ENCODE results near the gene MYO1E. TPM values are rescaled to one million over a fixed set of nuclear protein-coding genes. Genes with fewer than 3 reads are reported as not detected.
A peak's percentile ranks its signal among the peaks of the same experiment; 100 is the strongest.

The MYO1E gene
- total and polyA plus RNA-seq, 2 of the 4 experiments (the other 2 are of a cell fraction): 13.4 to 37.3 TPM

- peaks cover 9% of the 10 kb centered on the region for H3K36me3 ChIP-seq (ENCODE audit: control insufficient read depth, insufficient read depth, low read length)
- ATAC-seq (ENCODE audit: low read depth): peak; percentile 87
- H3K27me3 ChIP-seq (ENCODE audit: control insufficient read depth, insufficient read depth, low read length): no peaks in the 10 kb centered on the region
- H4K20me1 ChIP-seq (ENCODE audit: insufficient read depth, low read length): no peaks in the 10 kb centered on the region
- peak overlapping the region; percentile 14 for H2BK5ac ChIP-seq (ENCODE audit: low read depth, low read length, poor library complexity, severe bottlenecking)
- 29% methylated on average over 1 of the region's 5 CpGs; no CpG with 5 or more reads in 1 of the 2 experiments for WGBS, 2 experiments (ENCODE audit: extremely low coverage in 2 of 2, insufficient read length in 1 of 2)
- TF ChIP-seq MAFK (IDR thresholded peaks at IDR 0.05; ENCODE audit: low read depth, low read length): peak; percentile 53; the same call in 1 of the 2 replicates
- TF ChIP-seq RCOR1 (IDR thresholded peaks at IDR 0.05; ENCODE audit: insufficient replicate concordance, low read length): no peak
- TF ChIP-seq FOS (IDR thresholded peaks at IDR 0.05; ENCODE audit: low read depth, low read length): no peak
- TF ChIP-seq RFX5 (IDR thresholded peaks at IDR 0.05; ENCODE audit: low read depth, low read length): no peak
- TF ChIP-seq NFE2L2 (IDR thresholded peaks at IDR 0.05; ENCODE audit: low read depth, low read length): no peak
- TF ChIP-seq BHLHE40 (IDR thresholded peaks at IDR 0.05; ENCODE audit: low read depth, low read length): peak; percentile 42; the same call in 1 of the 2 replicates
- 0 out of 2 replicates have a peak, but pooled peaks have one; percentile 52 for TF ChIP-seq MXI1 (IDR thresholded peaks at IDR 0.05; ENCODE audit: borderline replicate concordance, low read depth, low read length)
- H3K18ac ChIP-seq (ENCODE audit: low read depth, low read length): no peak overlapping the region
- no peak overlapping the region for H3K27ac ChIP-seq (ENCODE audit: insufficient read depth, low read length)
- dilution Hi-C loops (cut with HindIII; ENCODE audit: low sequenced_read_pairs, unreplicated experiment): no loop called here
- no peak overlapping the region for H3K14ac ChIP-seq (replicated peaks; ENCODE audit: low read depth, low read length)
- intact Hi-C loops (cut with micrococcal nuclease): no loop called here
- peak overlapping the region; percentile 51; the same call in 1 of the 2 replicates for H3K4ac ChIP-seq (ENCODE audit: low read depth, low read length)
- no peak overlapping the region for H2BK20ac ChIP-seq (ENCODE audit: low read depth, low read length)
- BruUV-seq (replicated peaks): no TSS peak
- no peak overlapping the region for H2AK5ac ChIP-seq (ENCODE audit: low read depth, low read length)
- H2AK9ac ChIP-seq (replicated peaks; ENCODE audit: low read depth, low read length, poor library complexity): no peak overlapping the region
- H3K9me1 ChIP-seq (ENCODE audit: insufficient read depth, low read length): peaks cover 3% of the 10 kb centered on the region; the same call in 1 of the 2 replicates
- CTCF ChIA-PET: no interaction called here
- no peaks in the 10 kb centered on the region for H3K4me1 ChIP-seq (ENCODE audit: control insufficient read depth, insufficient read depth, low read length)
- peak overlapping the region; percentile 38 for H2AFZ ChIP-seq (replicated peaks; ENCODE audit: low read length, poor library complexity)
- POLR2A ChIA-PET (ENCODE audit: unreplicated experiment): no interaction called here
- H3K56ac ChIP-seq (ENCODE audit: extremely low read depth, insufficient read depth, low read length): no peak overlapping the region
- no peak overlapping the region for H2BK15ac ChIP-seq (ENCODE audit: low read depth, low read length)
- H4K91ac ChIP-seq (ENCODE audit: insufficient read depth, low read depth, low read length): no peak overlapping the region; the same call in 1 of the 2 replicates
- H3K4me2 ChIP-seq (ENCODE audit: low read depth, low read length): no peak overlapping the region
- in situ Hi-C loops (cut with MboI; ENCODE audit: low sequenced_read_pairs): no loop called here
- H4K5ac ChIP-seq (ENCODE audit: low read depth, low read length): no peak overlapping the region
- H3K4me3 ChIP-seq (ENCODE audit: insufficient read depth, low read depth, low read length): no peak overlapping the region
- H3K9ac ChIP-seq (ENCODE audit: low read depth, low read length): no peak overlapping the region
- peaks cover 5% of the 10 kb centered on the region for H3K9me3 ChIP-seq (ENCODE audit: control insufficient read depth, insufficient read depth, low read length)
- H2BK120ac ChIP-seq (ENCODE audit: low read depth, low read length): peak overlapping the region; percentile 33; the same call in 1 of the 2 replicates
- peak overlapping the region in 1 of 2 experiments; percentile 16; a peak in 1 of 4 replicates for H4K8ac ChIP-seq (ENCODE audit: low read depth in 2 of 2, low read length in 2 of 2)
- DNase-seq: peak; percentile 71
- peaks cover 3 to 7% of the 10 kb centered on the region in 2 experiments; a peak in 2 of 4 replicates for H3K79me1 ChIP-seq (ENCODE audit: low read depth in 1 of 2, low read length in 2 of 2)
- H3K23ac ChIP-seq (ENCODE audit: low read depth, low read length): no peak overlapping the region
These were observed 191.6 kb downstream of the MYO1E start for GRCh38 chr15:59180945-59181600.

Data from IMR-90 (cell line).